ENCODE data around the gene AAK1.

Gene AAK1

DNA sequence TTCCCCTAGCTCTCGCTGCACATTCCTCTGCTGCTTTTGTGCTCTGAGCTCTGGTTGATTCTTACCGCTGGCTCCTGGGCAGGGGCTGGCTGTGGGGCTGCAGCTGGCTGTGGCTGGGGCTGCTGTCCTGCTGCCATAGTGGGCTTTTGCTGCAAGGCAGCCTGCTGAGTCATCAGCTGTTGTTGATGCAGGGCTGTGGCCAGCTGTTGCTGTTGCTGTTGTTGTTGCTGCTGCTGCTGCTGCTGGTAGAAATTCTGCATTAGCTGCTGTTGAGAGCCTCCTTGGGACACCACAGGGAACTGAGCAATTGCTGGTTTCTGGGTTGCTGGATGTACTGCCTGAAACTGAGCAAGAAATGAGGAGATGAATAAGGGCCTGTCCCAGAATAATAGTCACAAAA lies 129.1 kb downstream of the AAK1 start:
- DNase-seq (ENCODE audit: low read depth): no peak
- TF ChIP-seq MAX (IDR thresholded peaks at IDR 0.05; ENCODE audit: low read depth, low read length) (no peak), POLR2A (IDR thresholded peaks at IDR 0.05; ENCODE audit: extremely low read depth, insufficient read length) (no peak), MYC (IDR thresholded peaks at IDR 0.05; ENCODE audit: low read depth, low read length) (no peak)
- TF ChIP-seq, protein P1, sequence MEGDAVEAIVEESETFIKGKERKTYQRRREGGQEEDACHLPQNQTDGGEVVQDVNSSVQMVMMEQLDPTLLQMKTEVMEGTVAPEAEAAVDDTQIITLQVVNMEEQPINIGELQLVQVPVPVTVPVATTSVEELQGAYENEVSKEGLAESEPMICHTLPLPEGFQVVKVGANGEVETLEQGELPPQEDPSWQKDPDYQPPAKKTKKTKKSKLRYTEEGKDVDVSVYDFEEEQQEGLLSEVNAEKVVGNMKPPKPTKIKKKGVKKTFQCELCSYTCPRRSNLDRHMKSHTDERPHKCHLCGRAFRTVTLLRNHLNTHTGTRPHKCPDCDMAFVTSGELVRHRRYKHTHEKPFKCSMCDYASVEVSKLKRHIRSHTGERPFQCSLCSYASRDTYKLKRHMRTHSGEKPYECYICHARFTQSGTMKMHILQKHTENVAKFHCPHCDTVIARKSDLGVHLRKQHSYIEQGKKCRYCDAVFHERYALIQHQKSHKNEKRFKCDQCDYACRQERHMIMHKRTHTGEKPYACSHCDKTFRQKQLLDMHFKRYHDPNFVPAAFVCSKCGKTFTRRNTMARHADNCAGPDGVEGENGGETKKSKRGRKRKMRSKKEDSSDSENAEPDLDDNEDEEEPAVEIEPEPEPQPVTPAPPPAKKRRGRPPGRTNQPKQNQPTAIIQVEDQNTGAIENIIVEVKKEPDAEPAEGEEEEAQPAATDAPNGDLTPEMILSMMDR (IDR thresholded peaks at IDR 0.05; ENCODE audit: low read depth, low read length): no peak
- H3K4me3 ChIP-seq (ENCODE audit: low read depth, low read length): no peak overlapping the region

- no peak overlapping the region for H3K4me3 ChIP-seq (ENCODE audit: low read depth, low read length)
- no peak for DNase-seq (ENCODE audit: low read depth)
- TF ChIP-seq POLR2A (IDR thresholded peaks at IDR 0.05; ENCODE audit: extremely low read depth, insufficient read length): no peak
- no peak for TF ChIP-seq MAX (IDR thresholded peaks at IDR 0.05; ENCODE audit: low read depth, low read length)
- TF ChIP-seq, protein P1 (IDR thresholded peaks at IDR 0.05; ENCODE audit: low read depth, low read length): no peak
- TF ChIP-seq MYC (IDR thresholded peaks at IDR 0.05; ENCODE audit: low read depth, low read length): no peak
Observed at GRCh38 chr2:69512446-69512845, 131.1 kb downstream of the AAK1 start.

GRCh38 chr2:69510204-69510603 lies 133.3 kb downstream of the AAK1 start:
- no peak for TF ChIP-seq POLR2A (IDR thresholded peaks at IDR 0.05; ENCODE audit: extremely low read depth, insufficient read length)
- TF ChIP-seq MAX (IDR thresholded peaks at IDR 0.05; ENCODE audit: low read depth, low read length): no peak
- no peak for TF ChIP-seq MYC (IDR thresholded peaks at IDR 0.05; ENCODE audit: low read depth, low read length)
- TF ChIP-seq, protein P1 (IDR thresholded peaks at IDR 0.05; ENCODE audit: low read depth, low read length): no peak
- DNase-seq (ENCODE audit: low read depth): no peak
- H3K4me3 ChIP-seq (ENCODE audit: low read depth, low read length): no peak overlapping the region

GRCh38 chr2:69509750-69510140 lies 133.8 kb downstream of the AAK1 start:
- no peak for DNase-seq (ENCODE audit: low read depth)
- no peak for TF ChIP-seq POLR2A (IDR thresholded peaks at IDR 0.05; ENCODE audit: extremely low read depth, insufficient read length)
- no peak for TF ChIP-seq MAX (IDR thresholded peaks at IDR 0.05; ENCODE audit: low read depth, low read length)
- H3K4me3 ChIP-seq (ENCODE audit: low read depth, low read length): no peak overlapping the region

- TF ChIP-seq MYC (IDR thresholded peaks at IDR 0.05; ENCODE audit: low read depth, low read length) (no peak), POLR2A (IDR thresholded peaks at IDR 0.05; ENCODE audit: extremely low read depth, insufficient read length) (no peak), MAX (IDR thresholded peaks at IDR 0.05; ENCODE audit: low read depth, low read length) (no peak)
- TF ChIP-seq, protein P1 (IDR thresholded peaks at IDR 0.05; ENCODE audit: low read depth, low read length): no peak
- peak; percentile 70 for DNase-seq (ENCODE audit: low read depth)
- no peak overlapping the region for H3K4me3 ChIP-seq (ENCODE audit: low read depth, low read length)
Observed at GRCh38 chr2:69509011-69509749, 134.4 kb downstream of the AAK1 start.

- H3K4me3 ChIP-seq (ENCODE audit: low read depth, low read length): peak overlapping the region; percentile 29
- TF ChIP-seq MAX (IDR thresholded peaks at IDR 0.05; ENCODE audit: low read depth, low read length) (no peak), MYC (IDR thresholded peaks at IDR 0.05; ENCODE audit: low read depth, low read length) (no peak), POLR2A (IDR thresholded peaks at IDR 0.05; ENCODE audit: extremely low read depth, insufficient read length) (no peak)
- TF ChIP-seq, protein P1 (IDR thresholded peaks at IDR 0.05; ENCODE audit: low read depth, low read length): no peak
- peak; percentile 89 for DNase-seq (ENCODE audit: low read depth)
Observed at GRCh38 chr2:69505710-69506109, 137.8 kb downstream of the AAK1 start.

Data from NB4 (cell line).